ENCODE data around the gene POLK. TPM values are rescaled to one million over a fixed set of nuclear protein-coding genes. Genes with fewer than 3 reads are reported as not detected.
A peak's percentile ranks its signal among the peaks of the same experiment; 100 is the strongest.
"Not testable (repeated sequence)": the region's sequence is repeated elsewhere in the genome, so short reads cannot be mapped to it uniquely, and the experiment has no call there.

POLK gene
- 36.1 and 36.7 TPM in 2 replicates for total RNA-seq (2014; rRNA removed; shearing (Covaris generic))

GRCh38 chr5:75511435-75512382, at the start of gene POLK, which contains the start of gene CERT1:
Gene POLK, plus strand, starts transcription at chr5:75511891.
Gene CERT1, minus strand, starts transcription at chr5:75511629. Its CDS starts 422 bp downstream, at chr5:75511207.
- peak; percentile 97 for DNase-seq (ENCODE audit: low spot score)

- DNase-seq (ENCODE audit: low spot score), result no peak
Measured at GRCh38 chr5:75463726-75464125, 48.0 kb upstream of the POLK start.

- DNase-seq (ENCODE audit: low spot score), result peak; percentile 40
Measured at GRCh38 chr5:75465480-75465879, 46.2 kb upstream of the POLK start.

GRCh38 chr5:75466006-75466716, 45.5 kb upstream of the POLK start:
- no peak for DNase-seq (ENCODE audit: low spot score)

- DNase-seq (ENCODE audit: low spot score), result no peak
Measured at GRCh38 chr5:75468593-75468992, 43.1 kb upstream of the POLK start.

GRCh38 chr5:75469017-75469416, 42.7 kb upstream of the POLK start:
- no peak for DNase-seq (ENCODE audit: low spot score)

- DNase-seq (ENCODE audit: low spot score), result no peak
Measured at GRCh38 chr5:75471193-75471592, 40.5 kb upstream of the POLK start.

- no peak for DNase-seq (ENCODE audit: low spot score)
Measured at GRCh38 chr5:75472973-75473372, 38.7 kb upstream of the POLK start.

GRCh38 chr5:75473463-75473862, 38.2 kb upstream of the POLK start:
- no peak for DNase-seq (ENCODE audit: low spot score)

- DNase-seq (ENCODE audit: low spot score), result no peak
Measured at GRCh38 chr5:75475364-75475763, 36.3 kb upstream of the POLK start.

- DNase-seq (ENCODE audit: low spot score), result no peak
Measured at GRCh38 chr5:75481024-75481423, 30.7 kb upstream of the POLK start.

- no peak for DNase-seq (ENCODE audit: low spot score)
Measured at GRCh38 chr5:75482482-75482881, 29.2 kb upstream of the POLK start.

- DNase-seq (ENCODE audit: low spot score), result no peak
Measured at GRCh38 chr5:75484605-75485004, 27.1 kb upstream of the POLK start.

- DNase-seq (ENCODE audit: low spot score), result not testable (repeated sequence)
Measured at GRCh38 chr5:75489847-75490246, 21.8 kb upstream of the POLK start.

GRCh38 chr5:75491621-75492020, 20.1 kb upstream of the POLK start:
- DNase-seq (ENCODE audit: low spot score), result no peak

- no peak for DNase-seq (ENCODE audit: low spot score)
Measured at GRCh38 chr5:75496026-75496425, 15.7 kb upstream of the POLK start.

GRCh38 chr5:75498208-75498777, 13.4 kb upstream of the POLK start:
- DNase-seq (ENCODE audit: low spot score), result no peak

GRCh38 chr5:75498875-75499274, 12.8 kb upstream of the POLK start:
- not testable (repeated sequence) for DNase-seq (ENCODE audit: low spot score)

- not testable (repeated sequence) for DNase-seq (ENCODE audit: low spot score)
Measured at GRCh38 chr5:75505112-75505511, 6.6 kb upstream of the POLK start.

- DNase-seq (ENCODE audit: low spot score), result no peak
Measured at GRCh38 chr5:75507841-75508240, 3.9 kb upstream of the POLK start.

- no peak for DNase-seq (ENCODE audit: low spot score)
Measured at GRCh38 chr5:75509546-75509945, 2.1 kb upstream of the POLK start.

- peak; percentile 27 for DNase-seq (ENCODE audit: low spot score)
Measured at GRCh38 chr5:75509956-75510355, 1.7 kb upstream of the POLK start.

Measured in A172 (cell line).